Measurements from ENCODE around the gene LUC7L3. TPM values are rescaled to one million over a fixed set of nuclear protein-coding genes. Genes with fewer than 3 reads are reported as not detected.
"Not testable (repeated sequence)": the region's sequence is repeated elsewhere in the genome, so short reads cannot be mapped to it uniquely, and the experiment has no call there.

LUC7L3 gene
- total RNA-seq, 1 experiment from 2014 or later, result 184 TPM

DNA sequence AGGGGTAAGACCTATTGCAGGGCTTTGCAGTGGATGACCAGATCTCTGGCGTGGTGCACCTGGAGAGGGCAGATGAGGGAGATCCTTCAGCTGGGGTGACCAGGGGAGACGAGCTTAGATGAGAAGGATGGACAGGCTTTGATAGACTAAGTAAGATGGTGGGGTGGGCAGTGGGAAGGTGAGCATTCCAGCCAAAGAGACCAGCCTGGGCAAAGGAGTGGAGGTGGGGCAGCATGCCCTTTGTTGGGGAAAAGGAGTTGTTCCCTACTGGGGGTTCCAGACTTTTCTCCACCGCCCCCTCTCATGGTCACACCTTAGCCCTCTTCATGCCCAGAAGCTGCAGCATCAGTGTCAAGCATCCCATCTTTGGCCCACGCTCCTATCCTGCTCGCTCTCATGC lies 39.3 kb upstream of the LUC7L3 start:
- no TSS peak for BruUV-seq (replicated peaks)
- Histone ChIP-seq H3K4me3 (replicated peaks in 1 of 2; ENCODE audit: low read depth in 1 of 2, low read length in 2 of 2) (no peak overlapping the region), H3K36me3 (ENCODE audit: control insufficient read depth in 1 of 2, insufficient read depth in 2 of 2, low read length in 2 of 2) (no peaks in the 10 kb centered on the region), H4K20me1 (ENCODE audit: insufficient read depth) (no peaks in the 10 kb centered on the region), H3K9ac (ENCODE audit: low read length) (no peak overlapping the region), H3K27ac (ENCODE audit: low read depth, low read length) (no peak overlapping the region; the same call in 1 of the 2 replicates), H3K79me2 (ENCODE audit: insufficient read depth, low read length) (no peaks in the 10 kb centered on the region), H3K4me2 (ENCODE audit: low read length) (peak overlapping the region; percentile 53), H3K4me1 (ENCODE audit: control insufficient read depth in 1 of 2, insufficient read depth in 2 of 2, low read length in 2 of 2) (peaks cover 37 to 67% of the 10 kb centered on the region in 2 experiments), H3K27me3 (ENCODE audit: insufficient read depth, low read length) (no peaks in the 10 kb centered on the region), H3K9me3 (ENCODE audit: control insufficient read depth in 1 of 2, insufficient read depth in 1 of 2, low read depth in 1 of 2, low read length in 2 of 2) (no peaks in the 10 kb centered on the region), H3K9me2 (ENCODE audit: insufficient read depth) (no peaks in the 10 kb centered on the region), H2AFZ (ENCODE audit: low read depth, low read length, poor library complexity, severe bottlenecking) (no peak overlapping the region)
- intact Hi-C loops (cut with micrococcal nuclease), result no loop called here
- RAD21 ChIA-PET (ENCODE audit: low non-redundant PET in 1 of 2, low total read pairs in 2 of 2, uncharacterized antibody in 2 of 2, unreplicated experiment in 2 of 2), result no interaction called here
- TF ChIP-seq, protein P1, sequence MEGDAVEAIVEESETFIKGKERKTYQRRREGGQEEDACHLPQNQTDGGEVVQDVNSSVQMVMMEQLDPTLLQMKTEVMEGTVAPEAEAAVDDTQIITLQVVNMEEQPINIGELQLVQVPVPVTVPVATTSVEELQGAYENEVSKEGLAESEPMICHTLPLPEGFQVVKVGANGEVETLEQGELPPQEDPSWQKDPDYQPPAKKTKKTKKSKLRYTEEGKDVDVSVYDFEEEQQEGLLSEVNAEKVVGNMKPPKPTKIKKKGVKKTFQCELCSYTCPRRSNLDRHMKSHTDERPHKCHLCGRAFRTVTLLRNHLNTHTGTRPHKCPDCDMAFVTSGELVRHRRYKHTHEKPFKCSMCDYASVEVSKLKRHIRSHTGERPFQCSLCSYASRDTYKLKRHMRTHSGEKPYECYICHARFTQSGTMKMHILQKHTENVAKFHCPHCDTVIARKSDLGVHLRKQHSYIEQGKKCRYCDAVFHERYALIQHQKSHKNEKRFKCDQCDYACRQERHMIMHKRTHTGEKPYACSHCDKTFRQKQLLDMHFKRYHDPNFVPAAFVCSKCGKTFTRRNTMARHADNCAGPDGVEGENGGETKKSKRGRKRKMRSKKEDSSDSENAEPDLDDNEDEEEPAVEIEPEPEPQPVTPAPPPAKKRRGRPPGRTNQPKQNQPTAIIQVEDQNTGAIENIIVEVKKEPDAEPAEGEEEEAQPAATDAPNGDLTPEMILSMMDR (IDR thresholded peaks at IDR 0.05 in 2 of 3, conservative IDR thresholded peaks at IDR 0.05 in 1 of 3; ENCODE audit: borderline replicate concordance in 1 of 3, insufficient read depth in 1 of 3, low read depth in 2 of 3, low read length in 2 of 3), result no peak
- TF ChIP-seq JUND (IDR thresholded peaks at IDR 0.05) (no peak), SRF (IDR thresholded peaks at IDR 0.05; ENCODE audit: low read depth) (no peak), FOSL1 (IDR thresholded peaks at IDR 0.05; ENCODE audit: low read depth) (no peak)
- TF ChIP-seq, protein P2, sequence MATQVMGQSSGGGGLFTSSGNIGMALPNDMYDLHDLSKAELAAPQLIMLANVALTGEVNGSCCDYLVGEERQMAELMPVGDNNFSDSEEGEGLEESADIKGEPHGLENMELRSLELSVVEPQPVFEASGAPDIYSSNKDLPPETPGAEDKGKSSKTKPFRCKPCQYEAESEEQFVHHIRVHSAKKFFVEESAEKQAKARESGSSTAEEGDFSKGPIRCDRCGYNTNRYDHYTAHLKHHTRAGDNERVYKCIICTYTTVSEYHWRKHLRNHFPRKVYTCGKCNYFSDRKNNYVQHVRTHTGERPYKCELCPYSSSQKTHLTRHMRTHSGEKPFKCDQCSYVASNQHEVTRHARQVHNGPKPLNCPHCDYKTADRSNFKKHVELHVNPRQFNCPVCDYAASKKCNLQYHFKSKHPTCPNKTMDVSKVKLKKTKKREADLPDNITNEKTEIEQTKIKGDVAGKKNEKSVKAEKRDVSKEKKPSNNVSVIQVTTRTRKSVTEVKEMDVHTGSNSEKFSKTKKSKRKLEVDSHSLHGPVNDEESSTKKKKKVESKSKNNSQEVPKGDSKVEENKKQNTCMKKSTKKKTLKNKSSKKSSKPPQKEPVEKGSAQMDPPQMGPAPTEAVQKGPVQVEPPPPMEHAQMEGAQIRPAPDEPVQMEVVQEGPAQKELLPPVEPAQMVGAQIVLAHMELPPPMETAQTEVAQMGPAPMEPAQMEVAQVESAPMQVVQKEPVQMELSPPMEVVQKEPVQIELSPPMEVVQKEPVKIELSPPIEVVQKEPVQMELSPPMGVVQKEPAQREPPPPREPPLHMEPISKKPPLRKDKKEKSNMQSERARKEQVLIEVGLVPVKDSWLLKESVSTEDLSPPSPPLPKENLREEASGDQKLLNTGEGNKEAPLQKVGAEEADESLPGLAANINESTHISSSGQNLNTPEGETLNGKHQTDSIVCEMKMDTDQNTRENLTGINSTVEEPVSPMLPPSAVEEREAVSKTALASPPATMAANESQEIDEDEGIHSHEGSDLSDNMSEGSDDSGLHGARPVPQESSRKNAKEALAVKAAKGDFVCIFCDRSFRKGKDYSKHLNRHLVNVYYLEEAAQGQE (IDR thresholded peaks at IDR 0.05; ENCODE audit: low read depth), result no peak
- POLR2A ChIA-PET, result no interaction called here
- DNase-seq (ENCODE audit: low read depth, low spot score), result no peak
- CTCF ChIA-PET, result interaction anchor here (0.6 to 2.0 kb wide), 3 partner anchors 8 to 54 kb away, joined by 4 to 13 read pairs (median 6); no protein-coding TSS in a partner anchor
- no peak for ATAC-seq

DNA sequence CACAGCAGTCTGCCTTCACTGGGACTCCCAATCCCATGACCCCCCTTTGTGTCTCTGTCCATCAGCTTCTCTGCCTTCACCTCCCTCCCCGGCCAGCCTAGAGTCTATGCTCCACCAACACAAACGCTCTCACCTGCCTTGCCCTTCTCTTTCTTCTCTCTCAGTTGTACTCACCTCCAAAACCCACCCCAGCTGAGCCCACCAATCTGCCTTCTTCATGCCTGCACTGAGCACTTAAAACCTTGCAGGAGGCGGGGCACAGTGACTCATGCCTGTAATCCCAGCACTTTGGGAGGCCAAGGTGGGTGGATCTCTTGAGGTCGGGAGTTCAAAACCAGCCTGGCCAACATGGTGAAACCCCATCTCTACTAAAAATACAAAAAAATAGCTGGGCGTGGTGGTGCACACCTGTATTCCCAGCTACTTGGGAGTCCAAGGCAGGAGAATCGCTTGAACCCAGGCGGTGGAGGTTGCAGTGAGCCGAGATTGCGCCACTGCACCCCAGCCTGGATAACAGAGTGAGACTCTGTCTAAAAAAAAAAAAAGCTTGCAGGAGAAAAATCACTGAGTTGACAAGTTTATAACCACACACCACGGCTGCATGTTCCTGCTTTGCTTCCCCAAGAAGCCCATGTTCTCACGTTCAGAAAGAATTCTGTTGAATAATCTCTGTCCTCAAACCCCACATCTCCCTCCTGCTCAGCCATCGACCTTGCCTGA lies 38.7 kb upstream of the LUC7L3 start:
- BruUV-seq (replicated peaks); DNase-seq (ENCODE audit: low read depth, low spot score); H3K79me2 ChIP-seq (ENCODE audit: insufficient read depth, low read length); H4K20me1 ChIP-seq (ENCODE audit: insufficient read depth); H3K36me3 ChIP-seq (ENCODE audit: control insufficient read depth in 1 of 2, insufficient read depth in 2 of 2, low read length in 2 of 2); H3K9me3 ChIP-seq (ENCODE audit: control insufficient read depth in 1 of 2, insufficient read depth in 1 of 2, low read depth in 1 of 2, low read length in 2 of 2); H3K4me3 ChIP-seq (replicated peaks in 1 of 2; ENCODE audit: low read depth in 1 of 2, low read length in 2 of 2); POLR2A ChIA-PET; H3K27ac ChIP-seq (ENCODE audit: low read depth, low read length); H3K27me3 ChIP-seq (ENCODE audit: insufficient read depth, low read length); H3K9me2 ChIP-seq (ENCODE audit: insufficient read depth): not testable (repeated sequence)
- intact Hi-C loops (cut with micrococcal nuclease), result loop anchor here (1.0 kb wide), 1 partner anchor 50 kb away; no protein-coding TSS in a partner anchor
- peak overlapping the region; percentile 52 for H2AFZ ChIP-seq (ENCODE audit: low read depth, low read length, poor library complexity, severe bottlenecking)
- CTCF ChIA-PET, result interaction anchor here (0.6 to 2.0 kb wide), 4 partner anchors 9 to 54 kb away, joined by 3 to 13 read pairs (median 5); no protein-coding TSS in a partner anchor
- RAD21 ChIA-PET (ENCODE audit: low non-redundant PET in 1 of 2, low total read pairs in 2 of 2, uncharacterized antibody in 2 of 2, unreplicated experiment in 2 of 2), result interaction anchor here in 1 of 2 experiments (1.5 kb wide), 1 partner anchor 50 kb away, joined by 7 read pairs; no protein-coding TSS in a partner anchor
- H3K4me2 ChIP-seq (ENCODE audit: low read length), result peak overlapping the region; percentile 53
- H3K9ac ChIP-seq (ENCODE audit: low read length), result peak overlapping the region; percentile 15; the same call in 1 of the 2 replicates
- peaks cover 43 to 72% of the 10 kb centered on the region in 2 experiments for H3K4me1 ChIP-seq (ENCODE audit: control insufficient read depth in 1 of 2, insufficient read depth in 2 of 2, low read length in 2 of 2)
- ATAC-seq, result peak; percentile 2; the same call in 1 of the 2 replicates
